Measurements from ENCODE around the gene SERP2.
"Not testable (repeated sequence)": the region's sequence is repeated elsewhere in the genome, so short reads cannot be mapped to it uniquely, and the experiment has no call there.

SERP2 gene

GRCh38 chr13:44373601-44374347, at the start of gene SERP2:
TSS of gene SERP2 (plus strand) at chr13:44373824. CDS start at chr13:44374026, 202 bp downstream.
- no peak for DNase-seq (ENCODE audit: low read depth)

DNA sequence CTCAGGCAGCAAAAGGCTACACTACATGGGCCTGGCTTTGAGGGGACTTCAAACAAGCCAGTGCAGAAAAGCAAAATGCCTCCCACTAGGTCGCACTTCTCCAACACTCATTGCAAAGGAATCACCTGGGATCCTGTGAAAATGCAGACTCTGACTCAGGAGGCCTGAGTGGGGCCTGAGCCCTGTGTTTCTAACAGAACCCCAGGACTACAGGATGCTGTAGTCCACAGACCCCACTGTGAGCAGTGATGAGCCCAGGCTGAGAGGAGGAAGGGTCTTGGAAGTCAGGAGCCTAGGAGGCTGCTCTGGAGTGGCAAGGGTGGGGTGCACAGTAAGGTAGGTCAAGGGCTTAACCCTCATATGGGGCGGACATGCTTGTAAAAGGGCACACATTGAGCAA, 46.7 kb upstream of the SERP2 start:
- no peak for DNase-seq (ENCODE audit: low read depth)

GRCh38 chr13:44329041-44329440, 44.6 kb upstream of the SERP2 start:
- DNase-seq (ENCODE audit: low read depth): not testable (repeated sequence)

GRCh38 chr13:44329909-44330545, 43.6 kb upstream of the SERP2 start:
- DNase-seq (ENCODE audit: low read depth): no peak

GRCh38 chr13:44331446-44331845, 42.2 kb upstream of the SERP2 start:
- no peak for DNase-seq (ENCODE audit: low read depth)

DNA sequence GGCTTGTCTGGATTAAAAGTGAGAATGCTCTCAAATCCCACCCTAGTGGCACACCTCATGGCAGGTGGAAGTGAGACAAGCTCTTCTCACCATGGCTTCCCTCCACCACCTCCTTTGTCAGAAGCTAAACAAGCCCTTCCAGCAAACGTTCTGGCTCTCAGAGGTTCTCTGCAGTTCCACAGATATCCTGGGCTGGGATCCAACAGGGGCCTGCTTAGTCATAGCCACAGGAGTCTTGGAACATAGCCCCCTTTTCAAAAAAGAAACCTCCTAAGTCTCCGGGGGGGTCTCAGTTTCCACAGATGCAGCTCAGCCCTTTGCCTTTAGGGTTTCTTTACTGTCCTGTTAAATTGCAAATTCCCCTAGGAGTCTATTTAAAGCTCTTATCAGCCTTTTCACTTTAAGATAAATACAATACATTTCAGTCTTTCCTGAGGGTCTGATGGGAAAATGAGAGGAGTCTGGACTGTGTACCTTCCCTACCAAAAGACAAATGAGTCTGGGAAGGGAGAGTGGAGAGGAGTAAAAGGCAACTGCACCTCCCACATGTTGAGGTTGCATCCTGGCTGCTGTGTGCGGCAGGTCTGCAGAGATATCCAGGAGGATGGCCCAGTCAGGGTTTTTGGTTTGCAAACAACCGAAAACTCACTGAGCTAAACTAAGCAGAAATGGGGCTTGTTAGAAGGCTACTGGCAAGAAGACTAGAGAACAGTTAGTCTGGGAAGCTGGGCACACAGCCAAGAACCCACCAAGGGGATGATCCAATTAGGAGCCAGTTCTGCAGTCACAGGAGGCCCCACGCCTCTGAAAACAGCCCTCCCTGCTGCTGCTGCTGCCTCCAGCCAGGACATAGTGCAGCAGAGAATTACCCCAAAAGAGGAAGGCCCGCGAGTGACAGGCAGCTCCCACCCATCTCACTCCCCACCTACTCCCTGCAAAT, 41.4 kb upstream of the SERP2 start:
- no peak for DNase-seq (ENCODE audit: low read depth)

DNA sequence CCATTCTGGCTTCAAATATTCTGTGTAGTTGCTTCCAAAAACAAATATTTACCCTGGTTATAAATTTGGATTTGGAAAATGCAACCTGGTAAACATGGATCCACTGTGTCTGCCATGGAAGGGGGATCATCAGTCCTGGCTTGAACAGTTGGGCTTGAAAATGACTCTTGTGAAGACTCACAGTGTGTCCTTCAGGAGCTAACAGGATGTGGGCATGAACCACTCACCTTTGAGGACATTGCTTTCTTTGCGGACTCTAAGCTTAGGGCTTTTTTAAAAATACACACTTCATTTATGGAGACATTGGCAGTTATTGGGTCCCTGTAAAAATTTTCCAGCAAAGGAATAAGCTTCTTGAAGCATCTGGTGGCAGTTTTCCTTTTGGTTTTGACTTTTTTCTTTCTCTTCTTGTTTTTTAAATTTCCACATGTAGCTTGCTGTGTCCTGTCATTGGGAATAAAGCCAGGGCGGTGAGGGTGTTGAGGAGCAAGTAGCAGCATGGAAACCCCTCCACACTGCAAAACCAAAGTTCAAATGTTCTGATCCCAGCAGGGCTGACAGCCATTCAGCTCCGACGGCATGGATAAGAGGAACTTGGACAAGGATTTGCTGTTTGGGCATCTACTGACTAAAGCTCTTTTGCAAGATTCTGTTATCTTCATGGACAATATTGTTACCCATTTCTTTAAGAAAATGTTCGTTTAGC, 39.5 kb upstream of the SERP2 start:
- no peak for DNase-seq (ENCODE audit: low read depth)

- no peak for DNase-seq (ENCODE audit: low read depth)
Measured at GRCh38 chr13:44334751-44335150, 38.9 kb upstream of the SERP2 start.

DNA sequence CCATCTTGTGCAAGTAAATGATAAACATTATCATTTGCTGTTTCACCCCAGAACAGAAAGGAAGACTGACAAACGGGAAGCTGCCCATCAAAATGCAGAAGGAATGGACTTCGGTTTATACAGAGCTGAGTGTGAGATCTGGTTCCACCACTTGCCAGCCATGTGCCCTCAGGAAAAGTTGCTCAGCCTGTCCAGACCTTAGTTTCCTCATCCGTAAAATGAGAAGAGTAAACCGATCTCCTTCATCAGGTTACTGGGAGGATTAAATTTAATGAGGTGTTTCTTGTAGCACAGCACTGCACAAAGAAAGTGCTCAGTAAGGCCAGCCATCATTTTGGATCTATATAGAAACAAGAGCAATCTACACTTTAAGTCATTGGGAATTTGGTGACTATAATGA, 36.7 kb upstream of the SERP2 start:
- no peak for DNase-seq (ENCODE audit: low read depth)

GRCh38 chr13:44337581-44337980, 36.0 kb upstream of the SERP2 start:
- DNase-seq (ENCODE audit: low read depth): no peak

- no peak for DNase-seq (ENCODE audit: low read depth)
Measured at GRCh38 chr13:44340508-44340907, 33.1 kb upstream of the SERP2 start.

DNA sequence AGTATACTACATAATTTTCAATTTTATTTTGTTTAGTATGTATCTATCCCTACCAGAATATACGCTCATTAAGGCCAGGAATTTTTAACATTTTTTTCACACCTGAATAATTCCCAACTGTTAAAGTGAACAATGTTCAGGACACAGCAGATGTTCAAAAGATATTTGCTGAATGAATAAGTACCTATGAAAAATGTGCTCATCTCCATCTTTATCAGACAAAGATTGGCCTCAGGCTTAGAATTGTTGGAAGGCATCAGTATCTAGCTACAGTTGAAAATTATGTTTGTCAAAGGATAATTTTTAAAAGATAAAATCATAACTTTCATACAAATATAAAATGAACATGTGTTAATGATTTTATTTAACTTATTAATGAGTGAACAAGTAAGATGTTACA, 30.9 kb upstream of the SERP2 start:
- no peak for DNase-seq (ENCODE audit: low read depth)

DNA sequence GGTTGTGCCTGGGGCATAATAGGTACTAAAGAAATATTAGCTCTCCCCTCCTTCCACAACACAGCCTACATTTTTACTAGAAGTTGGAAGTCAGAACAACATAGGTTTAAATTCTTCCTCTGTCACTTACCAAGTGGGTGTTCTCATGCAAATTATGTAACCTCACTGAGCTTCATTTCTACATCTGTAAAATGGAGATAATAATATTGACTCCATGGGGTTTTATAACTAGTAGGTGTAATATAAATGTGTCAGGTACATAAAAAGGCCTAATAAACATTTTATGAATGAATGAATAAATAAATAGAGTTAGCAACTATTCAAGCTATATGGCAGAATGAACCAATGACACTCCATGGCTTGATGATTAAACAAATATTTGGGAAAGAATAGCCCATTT, 27.1 kb upstream of the SERP2 start:
- DNase-seq (ENCODE audit: low read depth): no peak

- DNase-seq (ENCODE audit: low read depth): no peak
Measured at GRCh38 chr13:44347301-44347700, 26.3 kb upstream of the SERP2 start.

- DNase-seq (ENCODE audit: low read depth): no peak
Measured at GRCh38 chr13:44347949-44348348, 25.7 kb upstream of the SERP2 start.

GRCh38 chr13:44350775-44351504, 22.7 kb upstream of the SERP2 start:
- no peak for DNase-seq (ENCODE audit: low read depth)

DNA sequence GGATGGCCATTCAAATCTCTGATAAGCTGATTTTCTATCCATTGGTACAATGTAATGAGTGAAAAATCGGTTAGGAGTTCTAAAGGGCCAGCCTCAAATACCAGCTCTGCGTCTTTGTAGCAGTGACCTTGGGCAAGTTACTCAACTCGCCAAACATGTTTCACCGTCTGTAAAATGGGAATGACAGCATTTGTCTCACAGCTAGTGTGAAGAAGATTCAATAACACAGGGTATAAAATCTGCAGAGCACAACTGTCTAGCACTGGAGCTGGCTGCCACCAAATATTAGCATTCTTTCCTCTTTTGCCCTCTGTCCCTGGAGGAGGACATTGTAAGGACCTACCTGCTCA, 22.1 kb upstream of the SERP2 start:
- no peak for DNase-seq (ENCODE audit: low read depth)

GRCh38 chr13:44352202-44352601, 21.4 kb upstream of the SERP2 start:
- no peak for DNase-seq (ENCODE audit: low read depth)

DNA sequence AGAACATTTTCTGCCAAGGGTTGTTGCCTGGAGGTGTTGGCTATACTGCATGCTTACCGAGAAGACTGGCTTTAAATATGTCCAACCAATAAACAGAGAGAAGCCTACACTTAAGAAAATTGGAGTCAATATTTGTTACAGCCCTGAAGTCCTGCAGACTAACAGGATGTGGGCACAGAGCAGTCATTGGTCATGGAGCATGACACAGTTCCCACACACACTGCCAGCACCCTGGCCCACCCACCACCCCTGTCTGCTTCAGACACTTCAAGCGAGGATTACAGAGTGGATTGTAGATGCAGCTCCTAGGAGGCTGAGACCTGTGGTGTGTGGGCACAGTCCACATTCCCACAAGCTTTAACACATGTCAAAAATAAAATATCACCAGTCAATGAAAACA, 21.0 kb upstream of the SERP2 start:
- no peak for DNase-seq (ENCODE audit: low read depth)

DNA sequence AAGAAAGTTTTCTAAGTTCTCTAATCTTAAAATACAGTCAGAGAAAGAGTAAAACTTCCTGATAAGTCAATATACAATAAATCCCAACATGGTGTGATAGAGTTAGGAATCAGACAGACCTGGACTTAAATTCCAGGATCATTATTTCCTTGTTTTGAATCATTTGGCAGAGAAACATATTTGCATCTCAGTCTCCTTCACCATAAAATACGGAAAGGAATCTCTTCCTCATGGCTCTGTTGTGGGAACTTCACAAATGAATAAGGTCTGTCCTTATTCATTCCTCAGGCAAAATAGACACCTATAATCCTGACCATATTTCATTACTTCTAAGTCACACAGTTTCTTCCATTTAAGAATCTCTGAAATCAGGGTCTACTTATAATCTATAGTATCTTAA, 19.3 kb upstream of the SERP2 start:
- DNase-seq (ENCODE audit: low read depth): no peak

GRCh38 chr13:44354884-44355283, 18.7 kb upstream of the SERP2 start:
- DNase-seq (ENCODE audit: low read depth): no peak

DNA sequence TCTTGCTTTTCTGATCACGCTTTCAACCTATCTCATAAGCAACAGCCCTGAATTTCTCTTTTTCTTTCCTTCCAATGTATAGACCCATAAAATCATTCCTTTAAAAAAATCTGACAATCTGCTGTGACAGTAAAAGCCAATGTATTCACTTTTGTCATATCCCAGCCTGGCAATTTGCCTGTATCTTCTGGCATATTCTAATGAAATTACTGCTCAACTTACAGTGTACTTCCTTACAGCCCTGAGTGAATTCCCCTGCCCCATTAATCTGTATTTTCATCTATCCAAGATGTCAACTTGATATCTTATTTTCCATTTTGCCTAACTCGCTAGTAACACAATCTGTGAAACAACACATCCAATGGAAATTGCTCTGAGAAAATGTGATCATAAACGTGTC, 18.0 kb upstream of the SERP2 start:
- DNase-seq (ENCODE audit: low read depth): no peak

Measured in activated T-cell treated with anti-CD3 and anti-CD28 coated beads for 1 hour (primary cell).